Thymus (tissue), 14 donors: ENCODE data around the gene IPO9. TPM values are rescaled to one million over a fixed set of nuclear protein-coding genes. Genes with fewer than 3 reads are reported as not detected.
A peak's percentile ranks its signal among the peaks of the same experiment; 100 is the strongest.

Experiments used
- DNase-seq, 9 donors: peaks; one replicate each; pipeline ENCODE4 v3.0.0-alpha.2; 2013; ENCODE audit warnings: low spot score in 9 of 9, low read depth in 6 of 9, missing footprints in 1 of 9
- H3K27ac ChIP-seq, 2 donors: one replicate each; pipeline ENCODE4 v1.5.1; 2013; ENCODE audit warnings: control low read depth in 1 of 2, low read depth in 1 of 2, low read length in 1 of 2, mild to moderate bottlenecking in 1 of 2, moderate library complexity in 1 of 2
- H3K27me3 ChIP-seq, 2 donors: one replicate each; pipeline ENCODE4 v1.5.1; 2013; ENCODE audit warnings: low read length in 1 of 2; ENCODE audit not compliant: control insufficient read depth in 2 of 2, insufficient read depth in 1 of 2
- H3K36me3 ChIP-seq, 2 donors: one replicate each; pipeline ENCODE4 v1.5.1; 2013; ENCODE audit warnings: low read length in 1 of 2, mild to moderate bottlenecking in 1 of 2, moderate library complexity in 1 of 2; ENCODE audit not compliant: control insufficient read depth in 2 of 2, insufficient read depth in 2 of 2
- H3K4me1 ChIP-seq, 2 donors: one replicate each; pipeline ENCODE4 v1.5.1; 2013; ENCODE audit warnings: low read length in 2 of 2; ENCODE audit not compliant: control insufficient read depth in 2 of 2, insufficient read depth in 2 of 2
- H3K4me3 ChIP-seq, 2 donors: one replicate each; pipeline ENCODE4 v1.5.1; 2013; ENCODE audit warnings: low read length in 2 of 2, control low read depth in 1 of 2, mild to moderate bottlenecking in 1 of 2
- H3K9me3 ChIP-seq, 2 donors: one replicate each; pipeline ENCODE4 v1.5.1; 2013; ENCODE audit warnings: low read length in 1 of 2, mild to moderate bottlenecking in 1 of 2; ENCODE audit not compliant: control insufficient read depth in 2 of 2, insufficient read depth in 1 of 2
- WGBS: extraction: QIAGEN DNeasy Blood & Tissue Kit; methylation state at CpG from one replicate; pipeline ENCODE4 v1.1.7; 2013; 5-methylcytosine and 5-hydroxymethylcytosine counted together
- long read RNA-seq, 10 donors: transcript quantifications; one replicate each; lab custom pipeline, GENCODE V29; 2026
- polyA plus RNA-seq: library from polyadenylated mRNA; stranded (reverse); fragments of 200-250 nt; gene quantifications from one replicate; pipeline ENCODE4 v1.2.3, GENCODE V29; 2013
- total RNA-seq: library from RNA; stranded (reverse); fragments of 120-200 nt; gene quantifications from one replicate; pipeline ENCODE4 v1.2.4, GENCODE V29; 2013
- donor health status: healthy.

The IPO9 gene
- 19.0 TPM for total RNA-seq
- polyA plus RNA-seq: 21.2 TPM
- long read RNA-seq, donor 1, full-length matches to known transcripts: 1 of 1 reads
- long read RNA-seq, donor 1, partial matches to known transcripts: 0 of 1 reads
- long read RNA-seq, donor 1, other reads (novel, unspliced or antisense): 0 of 1 reads
- long read RNA-seq, donor 2, full-length matches to known transcripts: 10 of 44 reads
- long read RNA-seq, donor 2, partial matches to known transcripts: 34 of 44 reads
- long read RNA-seq, donor 2, other reads (novel, unspliced or antisense): 0 of 44 reads
- long read RNA-seq, donor 3, full-length matches to known transcripts: 1 of 21 reads
- long read RNA-seq, donor 3, partial matches to known transcripts: 20 of 21 reads
- long read RNA-seq, donor 3, other reads (novel, unspliced or antisense): 0 of 21 reads
- long read RNA-seq, donor 4, full-length matches to known transcripts: 1 of 9 reads
- long read RNA-seq, donor 4, partial matches to known transcripts: 8 of 9 reads
- long read RNA-seq, donor 4, other reads (novel, unspliced or antisense): 0 of 9 reads
- long read RNA-seq, donor 5, full-length matches to known transcripts: 4 of 12 reads
- long read RNA-seq, donor 5, partial matches to known transcripts: 8 of 12 reads
- long read RNA-seq, donor 5, other reads (novel, unspliced or antisense): 0 of 12 reads
- long read RNA-seq, donor 6, full-length matches to known transcripts: 1 of 13 reads
- long read RNA-seq, donor 6, partial matches to known transcripts: 12 of 13 reads
- long read RNA-seq, donor 6, other reads (novel, unspliced or antisense): 0 of 13 reads
- long read RNA-seq, donor 7, full-length matches to known transcripts: 4 of 4 reads
- long read RNA-seq, donor 7, partial matches to known transcripts: 0 of 4 reads
- long read RNA-seq, donor 7, other reads (novel, unspliced or antisense): 0 of 4 reads
- long read RNA-seq, donor 8, full-length matches to known transcripts: 1 of 1 reads
- long read RNA-seq, donor 8, partial matches to known transcripts: 0 of 1 reads
- long read RNA-seq, donor 8, other reads (novel, unspliced or antisense): 0 of 1 reads
- long read RNA-seq, donor 9: 0 reads
- long read RNA-seq, donor 10, full-length matches to known transcripts: 2 of 2 reads
- long read RNA-seq, donor 10, partial matches to known transcripts: 0 of 2 reads
- long read RNA-seq, donor 10, other reads (novel, unspliced or antisense): 0 of 2 reads

DNA sequence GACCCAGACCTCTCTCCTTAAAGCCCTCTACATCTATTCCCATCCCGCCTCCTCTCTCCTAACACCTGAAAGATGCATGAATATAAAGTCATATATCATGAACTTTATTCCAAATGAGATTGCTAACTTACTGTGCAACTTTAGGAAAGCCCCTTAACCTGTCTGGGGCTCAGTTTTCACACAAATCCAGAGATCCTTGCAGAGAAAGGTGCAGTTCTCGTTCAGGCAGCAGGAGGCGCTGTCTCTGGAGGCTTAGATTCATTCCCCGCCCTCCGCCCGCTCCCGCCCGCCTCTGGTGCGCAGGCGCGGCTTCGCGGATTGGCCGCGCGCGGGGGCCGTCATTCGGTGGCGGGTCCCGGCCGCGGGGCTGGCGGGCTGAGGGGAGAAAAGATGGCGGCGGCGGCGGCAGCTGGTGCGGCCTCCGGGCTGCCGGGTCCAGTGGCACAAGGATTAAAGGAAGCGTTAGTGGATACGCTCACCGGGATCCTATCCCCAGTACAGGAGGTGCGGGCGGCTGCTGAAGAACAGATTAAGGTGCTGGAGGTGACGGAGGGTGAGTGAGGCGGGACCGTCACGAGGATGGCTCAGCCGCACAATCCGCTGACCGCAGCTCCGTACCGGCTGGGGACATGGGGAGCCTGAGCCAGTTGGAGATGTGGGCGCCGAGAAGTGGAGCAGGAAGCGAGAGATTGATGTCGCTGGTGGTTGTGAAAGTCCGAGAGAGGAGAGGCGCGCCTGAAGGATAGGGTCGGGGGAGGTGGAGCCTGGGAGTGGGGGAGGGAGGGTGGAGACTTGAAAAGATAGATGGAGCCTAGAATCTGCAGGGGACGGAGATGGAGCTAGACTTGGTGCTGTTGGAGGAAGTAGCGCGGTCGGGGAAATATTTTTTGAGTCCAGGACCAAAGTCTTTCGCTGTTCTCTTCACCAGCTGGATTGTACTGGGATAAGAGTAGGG is at the start of gene IPO9:
TSS of gene IPO9 (plus strand) at position 338 of the 955 bp plus-strand sequence. CDS start at position 391, 53 bp downstream.
- WGBS: 2% methylated on average over 58 of the region's 58 CpGs
- Histone ChIP-seq H3K4me3 (peak within 1 kb of the TSS; percentile 96 to 99), H3K27me3 (no peaks in the 10 kb centered on the region), H3K27ac (peak within 1 kb of the TSS; percentile 85 to 92), H3K9me3 (no peaks in the 10 kb centered on the region), H3K4me1 (peaks cover 19% of the 10 kb centered on the region in 2 donors), H3K36me3 (peaks cover 0 to 2% of the 10 kb centered on the region in 2 donors)
- peak; percentile 83 to 97 (median 93) for DNase-seq

DNA sequence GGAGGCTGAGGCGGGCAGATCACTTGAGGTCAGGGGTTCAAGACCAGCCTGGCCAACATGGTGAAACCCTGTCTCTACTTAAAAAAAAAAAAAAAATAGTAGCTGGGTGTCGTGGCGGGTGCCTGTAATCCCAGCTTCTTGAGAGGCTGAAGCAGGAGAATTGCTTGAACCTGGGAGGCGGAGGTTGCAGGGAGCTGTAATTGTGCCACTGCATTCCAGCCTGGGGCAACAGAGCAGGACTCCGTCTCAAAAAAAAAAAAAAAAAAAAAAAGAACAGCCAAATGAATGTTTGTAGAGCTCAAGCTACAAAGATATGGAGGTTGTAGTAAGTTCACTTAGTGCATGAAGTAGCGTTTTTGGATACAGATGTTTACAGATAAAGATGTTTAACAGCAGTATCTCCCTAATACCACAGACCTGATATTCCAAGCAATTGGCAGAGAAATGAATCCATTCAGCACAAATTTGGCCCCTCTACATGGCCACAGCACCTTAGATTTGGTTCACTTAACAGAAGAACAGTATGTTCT is 49.5 kb upstream of the IPO9 start:
- no peaks in the 10 kb centered on the region for H3K9me3 ChIP-seq
- H3K4me1 ChIP-seq: no peaks in the 10 kb centered on the region
- DNase-seq: no peak
- no peak overlapping the region for H3K27ac ChIP-seq
- peaks cover 0 to 5% of the 10 kb centered on the region in 2 donors for H3K36me3 ChIP-seq
- H3K4me3 ChIP-seq: no peak overlapping the region
- no peaks in the 10 kb centered on the region for H3K27me3 ChIP-seq
- WGBS: 93% methylated on average over 6 of the region's 6 CpGs

DNA sequence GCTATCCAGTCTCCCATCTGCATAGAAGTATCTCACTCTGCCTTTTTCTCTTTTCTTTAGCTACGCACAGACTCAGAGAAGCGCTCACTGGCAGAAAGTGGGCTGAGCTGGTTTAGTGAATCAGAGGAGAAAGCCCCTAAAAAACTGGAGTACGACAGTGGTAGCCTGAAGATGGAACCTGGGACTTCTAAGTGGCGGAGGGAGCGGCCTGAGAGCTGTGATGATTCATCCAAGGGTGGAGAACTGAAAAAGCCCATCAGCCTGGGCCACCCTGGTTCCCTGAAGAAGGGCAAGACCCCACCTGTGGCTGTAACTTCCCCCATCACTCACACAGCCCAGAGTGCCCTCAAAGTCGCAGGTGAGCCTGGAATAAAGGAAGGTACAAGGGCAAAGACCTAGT is 48.0 kb upstream of the IPO9 start:
- H3K36me3 ChIP-seq: peaks cover 0 to 5% of the 10 kb centered on the region in 2 donors
- no peaks in the 10 kb centered on the region for H3K4me1 ChIP-seq
- no peak overlapping the region for H3K4me3 ChIP-seq
- no peaks in the 10 kb centered on the region for H3K9me3 ChIP-seq
- no peak overlapping the region for H3K27ac ChIP-seq
- 94% methylated on average over 6 of the region's 6 CpGs for WGBS
- DNase-seq: no peak
- H3K27me3 ChIP-seq: no peaks in the 10 kb centered on the region

DNA sequence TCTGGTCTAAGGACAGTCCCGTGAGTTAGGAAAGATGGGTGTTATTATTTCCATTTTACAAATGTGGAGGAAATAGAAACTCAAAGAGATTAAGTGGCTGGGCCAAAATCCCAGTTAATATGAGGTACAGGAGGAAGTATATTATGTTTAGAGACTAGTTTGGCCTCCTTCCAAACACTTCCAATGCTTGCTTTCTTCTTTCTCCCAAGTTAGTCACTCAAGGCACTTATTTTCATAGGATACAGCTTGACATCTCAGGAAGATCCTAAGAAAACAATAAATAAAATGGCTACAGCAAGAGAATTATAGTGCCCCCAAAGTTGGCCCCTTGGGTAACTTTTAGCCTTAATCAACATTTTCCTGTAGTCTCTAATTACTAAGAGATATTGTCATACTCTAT is 47.5 kb upstream of the IPO9 start:
- Histone ChIP-seq H3K4me3 (no peak overlapping the region), H3K4me1 (no peaks in the 10 kb centered on the region), H3K27ac (no peak overlapping the region), H3K36me3 (peaks cover 0 to 5% of the 10 kb centered on the region in 2 donors), H3K27me3 (no peaks in the 10 kb centered on the region), H3K9me3 (no peaks in the 10 kb centered on the region)
- WGBS: 95% methylated on average over 1 of the region's 1 CpG
- DNase-seq: no peak

DNA sequence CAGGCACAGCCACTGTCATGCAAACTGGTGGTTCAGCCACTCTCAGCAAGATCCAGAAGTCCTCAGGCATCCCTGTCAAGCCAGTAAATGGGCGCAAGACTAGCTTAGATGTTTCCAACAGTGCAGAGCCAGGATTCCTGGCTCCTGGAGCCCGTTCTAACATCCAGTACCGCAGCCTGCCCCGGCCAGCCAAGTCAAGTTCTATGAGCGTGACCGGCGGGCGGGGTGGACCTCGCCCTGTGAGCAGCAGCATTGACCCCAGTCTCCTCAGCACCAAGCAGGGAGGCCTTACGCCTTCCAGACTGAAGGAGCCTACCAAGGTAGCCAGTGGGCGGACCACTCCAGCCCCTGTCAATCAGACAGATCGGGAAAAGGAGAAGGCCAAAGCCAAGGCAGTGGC is 46.6 kb upstream of the IPO9 start:
- Histone ChIP-seq H3K27ac (no peak overlapping the region), H3K9me3 (no peaks in the 10 kb centered on the region), H3K4me3 (no peak overlapping the region), H3K27me3 (no peaks in the 10 kb centered on the region), H3K36me3 (peaks cover 0 to 5% of the 10 kb centered on the region in 2 donors), H3K4me1 (no peaks in the 10 kb centered on the region)
- DNase-seq: no peak
- WGBS: 96% methylated on average over 12 of the region's 12 CpGs

DNA sequence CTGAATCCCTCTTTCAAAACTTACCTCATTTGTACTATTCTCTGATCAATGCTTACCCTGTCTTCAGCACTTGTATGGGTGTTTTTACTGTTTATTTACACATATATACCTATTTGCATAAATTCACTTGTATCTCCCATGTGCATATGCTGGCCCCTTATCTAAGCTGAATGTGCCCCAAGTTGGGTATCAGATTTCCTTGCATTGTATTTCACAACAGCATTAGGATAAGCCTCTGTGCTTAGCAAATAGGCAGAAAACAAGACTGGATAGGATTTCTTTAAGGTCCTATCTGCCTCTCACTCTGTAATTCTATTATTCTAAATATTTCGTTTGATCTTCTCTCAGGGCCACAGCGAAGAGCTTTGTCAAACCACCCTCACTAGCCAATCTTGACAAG is 45.9 kb upstream of the IPO9 start:
- WGBS: 92% methylated on average over 2 of the region's 2 CpGs
- peaks cover 0 to 5% of the 10 kb centered on the region in 2 donors for H3K36me3 ChIP-seq
- no peak for DNase-seq

DNA sequence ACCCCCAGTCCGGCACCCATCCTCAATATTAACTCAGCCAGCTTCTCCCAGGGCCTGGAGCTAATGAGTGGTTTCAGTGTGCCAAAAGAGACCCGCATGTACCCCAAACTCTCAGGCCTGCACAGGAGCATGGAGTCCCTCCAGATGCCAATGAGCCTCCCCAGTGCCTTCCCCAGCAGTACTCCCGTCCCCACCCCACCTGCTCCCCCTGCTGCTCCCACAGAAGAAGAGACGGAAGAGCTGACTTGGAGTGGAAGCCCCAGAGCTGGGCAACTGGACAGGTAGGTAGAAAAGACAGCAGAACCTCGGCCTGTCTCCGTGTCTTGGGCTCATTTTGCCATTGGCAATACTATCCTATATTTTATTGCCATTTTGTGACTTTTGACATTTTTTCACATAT is 45.4 kb upstream of the IPO9 start:
- no peak overlapping the region for H3K27ac ChIP-seq
- DNase-seq: no peak
- H3K36me3 ChIP-seq: peaks cover 0 to 5% of the 10 kb centered on the region in 2 donors
- no peaks in the 10 kb centered on the region for H3K4me1 ChIP-seq
- WGBS: 96% methylated on average over 6 of the region's 6 CpGs
- H3K4me3 ChIP-seq: no peak overlapping the region
- H3K27me3 ChIP-seq: no peaks in the 10 kb centered on the region
- no peaks in the 10 kb centered on the region for H3K9me3 ChIP-seq

More for the DNA sequence above, 45.9 kb upstream of the IPO9 start:
- Histone ChIP-seq H3K9me3 (no peaks in the 10 kb centered on the region), H3K4me1 (no peaks in the 10 kb centered on the region), H3K27ac (no peak overlapping the region), H3K27me3 (no peaks in the 10 kb centered on the region), H3K4me3 (no peak overlapping the region)

DNA sequence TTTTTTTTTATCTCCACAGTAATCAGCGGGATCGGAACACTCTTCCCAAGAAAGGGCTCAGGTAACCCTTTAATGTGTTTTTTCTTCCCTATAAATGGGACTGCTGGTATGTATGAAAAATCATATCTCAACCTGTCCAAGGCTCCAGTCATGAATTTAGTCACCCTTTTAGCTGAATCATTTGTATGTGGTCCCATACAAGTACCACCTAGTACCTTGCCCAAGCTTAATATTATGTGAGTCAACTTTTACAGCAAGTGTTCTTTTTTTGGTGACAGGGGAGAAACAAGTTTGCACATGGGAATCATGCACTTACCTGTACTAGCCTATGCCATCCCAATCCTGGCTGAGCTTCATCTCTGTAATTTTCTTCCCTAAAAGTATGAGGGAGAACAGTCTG is 43.7 kb upstream of the IPO9 start:
- peaks cover 0 to 5% of the 10 kb centered on the region in 2 donors for H3K36me3 ChIP-seq
- H3K4me1 ChIP-seq: no peaks in the 10 kb centered on the region
- H3K4me3 ChIP-seq: no peak overlapping the region
- WGBS: 92% methylated on average over 2 of the region's 2 CpGs
- no peak overlapping the region for H3K27ac ChIP-seq
- no peaks in the 10 kb centered on the region for H3K27me3 ChIP-seq
- H3K9me3 ChIP-seq: no peaks in the 10 kb centered on the region
- no peak for DNase-seq
